SK-N-SH (cell line): ENCODE data around the gene CCSER1. TPM values are rescaled to one million over a fixed set of nuclear protein-coding genes. Genes with fewer than 3 reads are reported as not detected.

Experiments
- CTCF ChIA-PET: fragments of 300-600, 350-600 bp; formaldehyde crosslinking; extraction: SDS; loops from one replicate; lab custom pipeline; 2021; lab: Yijun Ruan, JAX
- POLR2A ChIA-PET: fragments of 350-600 bp; sonication (Branson Sonifier 250); formaldehyde crosslinking; extraction: SDS; loops from one replicate; lab custom pipeline; 2020; ENCODE audit warnings: antibody characterized with exemption, inconsistent platforms; lab: Yijun Ruan, JAX
- DNase-seq: peaks from one replicate; pipeline ENCODE4 v3.0.0; 2012
- H2AFZ ChIP-seq: fragments of 200-600 bp; sonication (generic); 2 replicates; pipeline ENCODE4 v1.8.1; 2016; ENCODE audit warnings: antibody characterized with exemption, mild to moderate bottlenecking, low read depth
- H3F3A ChIP-seq: fragments of 200-600 bp; sonication (generic); replicated peaks from 2 replicates; pipeline ENCODE3; 2016; ENCODE audit warnings: antibody characterized with exemption, mild to moderate bottlenecking; ENCODE audit not compliant: insufficient read depth
- H3K27ac ChIP-seq, 2 experiments: fragments of 200-500 bp in 1 of 2; fragments of 200-600 bp in 1 of 2; sonication (Bioruptor generic) in 1 of 2; sonication (generic), shearing (Covaris generic) in 1 of 2; 2 replicates each; pipeline versions ENCODE4 v1.5.1 to v1.6.1; 2014 to 2016; ENCODE audit warnings: low read depth in 2 of 2, inconsistent platforms in 1 of 2, low read length in 1 of 2, mild to moderate bottlenecking in 1 of 2, mixed read lengths in 1 of 2
- H3K27me3 ChIP-seq: fragments of 200-600 bp; sonication (generic), shearing (Covaris generic); 2 replicates; pipeline ENCODE4 v1.6.1; 2016; ENCODE audit warnings: mixed run types; ENCODE audit not compliant: insufficient read depth
- H3K36me3 ChIP-seq, 2 experiments: fragments of 200-500 bp in 1 of 2; fragments of 200-600 bp in 1 of 2; sonication (Bioruptor generic) in 1 of 2; sonication (generic) in 1 of 2; replicated peaks in 1 of 2; 2 replicates each; pipeline versions ENCODE3 to v1.5.1; 2014 to 2016; ENCODE audit warnings: low read length in 1 of 2, mild to moderate bottlenecking in 1 of 2; ENCODE audit not compliant: insufficient read depth in 2 of 2, control insufficient read depth in 1 of 2
- H3K4me1 ChIP-seq, 2 experiments: fragments of 200-500 bp in 1 of 2; fragments of 200-600 bp in 1 of 2; sonication (Bioruptor generic) in 1 of 2; sonication (generic), shearing (Covaris generic) in 1 of 2; 2 replicates each; pipeline versions ENCODE4 v1.5.1 to v1.6.1; 2014 to 2016; ENCODE audit warnings: low read depth in 1 of 2, low read length in 1 of 2, mixed run types in 1 of 2; ENCODE audit not compliant: insufficient read depth in 2 of 2, control insufficient read depth in 1 of 2
- H3K4me2 ChIP-seq: fragments of 200-600 bp; sonication (generic), shearing (Covaris generic); 2 replicates; pipeline ENCODE4 v1.6.1; 2017; ENCODE audit warnings: mixed run types
- H3K4me3 ChIP-seq, 2 experiments: fragments of 200-500 bp in 1 of 2; fragments of 200-600 bp in 1 of 2; sonication (Bioruptor generic) in 1 of 2; sonication (generic), shearing (Covaris generic) in 1 of 2; 2 replicates each; pipeline versions ENCODE4 v1.5.1 to v1.8.1; 2014 to 2016; ENCODE audit warnings: low read depth in 2 of 2, inconsistent platforms in 1 of 2, low read length in 1 of 2, mild to moderate bottlenecking in 1 of 2, mixed read lengths in 1 of 2, moderate library complexity in 1 of 2
- H3K79me2 ChIP-seq: fragments of 200-600 bp; sonication (generic); 2 replicates; pipeline ENCODE4 v1.8.1; 2017; ENCODE audit warnings: mild to moderate bottlenecking; ENCODE audit not compliant: insufficient read depth
- H3K9ac ChIP-seq: fragments of 200-600 bp; sonication (generic); 2 replicates; pipeline ENCODE4 v1.6.1; 2017; ENCODE audit warnings: mixed run types
- H3K9me2 ChIP-seq: fragments of 200-600 bp; sonication (generic); 2 replicates; pipeline ENCODE4 v1.6.1; 2017; ENCODE audit warnings: mixed run types
- H3K9me3 ChIP-seq: fragments of 200-600 bp; sonication (generic); 2 replicates; pipeline ENCODE4 v1.6.1; 2017; ENCODE audit warnings: mixed run types, mild to moderate bottlenecking, moderate library complexity
- H4K20me1 ChIP-seq: fragments of 200-600 bp; sonication (generic); 2 replicates; pipeline ENCODE4 v1.6.1; 2017; ENCODE audit warnings: mild to moderate bottlenecking, mixed run types; ENCODE audit not compliant: insufficient read depth
- CHD2 ChIP-seq: fragments of 150-350 bp; IDR thresholded peaks from 2 replicates; pipeline ENCODE4 v1.6.1; 2018; ENCODE audit warnings: low read length; ENCODE audit not compliant: partially characterized antibody
- FOSL2 ChIP-seq: IDR thresholded peaks from 2 replicates; pipeline ENCODE4 v1.4.0; 2012; ENCODE audit warnings: low read depth, mild to moderate bottlenecking, moderate library complexity, borderline replicate concordance
- GABPA ChIP-seq: IDR thresholded peaks from 2 replicates; pipeline ENCODE4 v1.4.0; 2012; ENCODE audit warnings: low read depth, mild to moderate bottlenecking
- IRF3 ChIP-seq: fragments of 150-350 bp; IDR thresholded peaks from 2 replicates; pipeline ENCODE4 v1.6.1; 2016; ENCODE audit warnings: mild to moderate bottlenecking, low read depth, low read length
- JUND ChIP-seq: IDR thresholded peaks from 2 replicates; pipeline ENCODE4 v1.4.0; 2012
- MAX ChIP-seq: IDR thresholded peaks from 2 replicates; pipeline ENCODE4 v1.4.0; 2012; ENCODE audit warnings: low read depth
- MXI1 ChIP-seq: IDR thresholded peaks from 2 replicates; pipeline ENCODE4 v1.6.1; 2012; ENCODE audit warnings: mild to moderate bottlenecking, low read depth, low read length, improper control_type of control experiment
- RAD21 ChIP-seq: IDR thresholded peaks from 2 replicates; pipeline ENCODE4 v1.6.1; 2012; ENCODE audit warnings: mild to moderate bottlenecking, low read length
- RCOR1 ChIP-seq: fragments of 150-350 bp; IDR thresholded peaks from 2 replicates; pipeline ENCODE4 v1.6.1; 2017; ENCODE audit warnings: antibody characterized with exemption, low read length
- SMC3 ChIP-seq: IDR thresholded peaks from 2 replicates; pipeline ENCODE4 v1.6.1; 2012; ENCODE audit warnings: low read depth, low read length, improper control_type of control experiment
- USF2 ChIP-seq: fragments of 150-350 bp; IDR thresholded peaks from 2 replicates; pipeline ENCODE4 v1.6.1; 2017; ENCODE audit warnings: antibody characterized with exemption, low read length, low read depth, borderline replicate concordance
- WGBS: methylation state at CpG from one replicate; pipeline ENCODE4 v1.1.6; 2017; ENCODE audit warnings: low lambda C conversion rate; 5-methylcytosine and 5-hydroxymethylcytosine counted together
- polyA plus RNA-seq, 3 experiments: library from polyadenylated mRNA; depleted of rRNA; stranded (reverse); fragments of >200 nt; gene quantifications; 2 replicates each; pipeline ENCODE4 v1.2.3, GENCODE V29; 2012

Gene CCSER1
- polyA plus RNA-seq, 1 of the 3 experiments (the other 2 are of a cell fraction) = 0.05 TPM

GRCh38 chr4:91085961-91086360 lies 958.8 kb downstream of the CCSER1 start:
- H3K4me2 ChIP-seq = no peak overlapping the region
- no peak overlapping the region for H3K9ac ChIP-seq
- DNase-seq = no peak
- no peak overlapping the region for H2AFZ ChIP-seq
- H3K4me3 ChIP-seq = no peak overlapping the region
- H3K4me1 ChIP-seq = no peaks in the 10 kb centered on the region; a peak in 1 of 4 replicates
- no peaks in the 10 kb centered on the region for H3F3A ChIP-seq
- no peaks in the 10 kb centered on the region for H4K20me1 ChIP-seq
- H3K27ac ChIP-seq = no peak overlapping the region
- TF ChIP-seq IRF3 (no peak), JUND (no peak), FOSL2 (no peak), RAD21 (no peak), GABPA (no peak), RCOR1 (no peak)
- no peaks in the 10 kb centered on the region for H3K79me2 ChIP-seq
- no peaks in the 10 kb centered on the region for H3K9me3 ChIP-seq
- ChIA-PET CTCF (no interaction called here), POLR2A (no interaction called here)
- H3K36me3 ChIP-seq = no peaks in the 10 kb centered on the region
- H3K27me3 ChIP-seq = no peaks in the 10 kb centered on the region
- WGBS = 86% methylated on average over 2 of the region's 2 CpGs
- H3K9me2 ChIP-seq = no peaks in the 10 kb centered on the region

GRCh38 chr4:91087743-91088142 lies 960.5 kb downstream of the CCSER1 start:
- Histone ChIP-seq H3K4me3 (no peak overlapping the region), H3K36me3 (no peaks in the 10 kb centered on the region), H3K9me2 (no peaks in the 10 kb centered on the region), H3K4me1 (no peaks in the 10 kb centered on the region; a peak in 1 of 4 replicates), H3K79me2 (no peaks in the 10 kb centered on the region), H4K20me1 (no peaks in the 10 kb centered on the region), H3K27ac (no peak overlapping the region), H2AFZ (no peak overlapping the region), H3F3A (no peaks in the 10 kb centered on the region), H3K27me3 (no peaks in the 10 kb centered on the region), H3K9me3 (no peaks in the 10 kb centered on the region), H3K9ac (no peak overlapping the region), H3K4me2 (no peak overlapping the region)
- CTCF ChIA-PET = no interaction called here
- POLR2A ChIA-PET = no interaction called here
- TF ChIP-seq MXI1 (no peak), MAX (no peak)
- DNase-seq = no peak
- WGBS = 40% methylated on average over 1 of the region's 1 CpG

- H3K4me3 ChIP-seq = peak overlapping the region in 1 of 2 experiments; percentile 6; a peak in 1 of 4 replicates
- POLR2A ChIA-PET = no interaction called here
- 59% methylated on average over 3 of the region's 3 CpGs for WGBS
Measured at GRCh38 chr4:91089178-91089577, 962.0 kb downstream of the CCSER1 start.

More at GRCh38 chr4:91089178-91089577, 962.0 kb downstream of the CCSER1 start:
- H3K27ac ChIP-seq = no peak overlapping the region
- no peak overlapping the region for H3K9ac ChIP-seq
- no peaks in the 10 kb centered on the region for H3K79me2 ChIP-seq
- CTCF ChIA-PET = no interaction called here
- TF ChIP-seq MAX (no peak), SMC3 (no peak), USF2 (no peak), CHD2 (no peak)
- H3K27me3 ChIP-seq = no peaks in the 10 kb centered on the region
- no peak overlapping the region for H3K4me2 ChIP-seq
- H3F3A ChIP-seq = no peaks in the 10 kb centered on the region
- DNase-seq = no peak
- H4K20me1 ChIP-seq = no peaks in the 10 kb centered on the region
- H3K9me2 ChIP-seq = no peaks in the 10 kb centered on the region
- H3K4me1 ChIP-seq = no peaks in the 10 kb centered on the region; a peak in 1 of 4 replicates
- H2AFZ ChIP-seq = peak overlapping the region; percentile 46; the same call in 1 of the 2 replicates
- H3K36me3 ChIP-seq = no peaks in the 10 kb centered on the region
- H3K9me3 ChIP-seq = no peaks in the 10 kb centered on the region
